Body of pancreas (tissue), 4 donors: ENCODE measurements around the gene MRPL17. TPM values are rescaled to one million over a fixed set of nuclear protein-coding genes. Genes with fewer than 3 reads are reported as not detected.
"Not testable (repeated sequence)": the region's sequence is repeated elsewhere in the genome, so short reads cannot be mapped to it uniquely, and the experiment has no call there.

ENCODE experiments used
- ATAC-seq: fragments of 150-250 bp; one replicate; pipeline ENCODE4 v1.9.1; 2016
- DNase-seq, 4 donors: peaks; one replicate each; pipeline ENCODE4 v3.0.0-alpha.2; 2019
- H3K27ac ChIP-seq, 4 donors: fragments of 200-600 bp; sonication (generic); 1 replicate in 3 of 4; 2 replicates in 1 of 4; pipeline versions ENCODE4 v1.5.1 to v1.6.1; 2016 to 2019; ENCODE audit warnings: mild to moderate bottlenecking in 1 of 4, mixed read lengths in 1 of 4, moderate library complexity in 1 of 4
- H3K27me3 ChIP-seq, 2 donors: fragments of 200-600 bp; sonication (generic); one replicate each; pipeline ENCODE4 v1.6.0; 2016; ENCODE audit warnings: mild to moderate bottlenecking in 1 of 2
- H3K36me3 ChIP-seq, 2 donors: fragments of 200-600 bp; sonication (generic); replicated peaks in 1 of 2; 2 replicates each; pipeline ENCODE4 v1.5.1; 2016; ENCODE audit warnings: low read depth in 2 of 2; ENCODE audit not compliant: insufficient read depth in 1 of 2
- H3K4me1 ChIP-seq: fragments of 200-600 bp; sonication (generic); one replicate; pipeline ENCODE4 v1.6.0; 2016
- H3K4me3 ChIP-seq, 2 donors: fragments of 200-600 bp; sonication (generic); 1 replicate in 1 of 2; 2 replicates in 1 of 2; pipeline ENCODE4 v1.5.1; 2016 to 2019
- H3K9me3 ChIP-seq, 3 donors: fragments of 200-600 bp; sonication (generic); 1 replicate in 2 of 3; 2 replicates in 1 of 3; pipeline ENCODE4 v1.5.1; 2016
- CTCF ChIP-seq, 7 experiments: fragments of 450-650 bp in 4 of 7; fragments of 200-600 bp in 3 of 7; sonication (generic) in 3 of 7; IDR thresholded peaks; one replicate each; pipeline ENCODE4 v1.5.1; 2016 to 2019; ENCODE audit warnings: antibody characterized with exemption in 7 of 7
- POLR2A ChIP-seq, 3 donors: fragments of 450-650 bp; IDR thresholded peaks; one replicate each; pipeline ENCODE4 v1.6.1; 2016; ENCODE audit warnings: antibody characterized with exemption in 3 of 3, mild to moderate bottlenecking in 2 of 3
- WGBS, 2 donors: methylation state at CpG; one replicate each; pipeline ENCODE4 v1.1.5; 2017; 5-methylcytosine and 5-hydroxymethylcytosine counted together
- intact Hi-C: fragments of 100-400 bp; cut with DNase I; formaldehyde crosslinking; loops from one replicate; pipeline ENCODE4 v1.15.1; 2023
- total RNA-seq, 2 donors: library from RNA; depleted of rRNA; stranded (reverse); fragments of >200 nt; gene quantifications; one replicate each; pipeline ENCODE4 v1.1.0, GENCODE V29; 2016

The MRPL17 gene
- total RNA-seq, 2 donors from 2014 or later, result 19.4 to 263 TPM

GRCh38 chr11:6693342-6694228, 10.4 kb upstream of the MRPL17 start:
- no peaks in the 10 kb centered on the region for H3K36me3 ChIP-seq
- H3K27me3 ChIP-seq, result no peaks in the 10 kb centered on the region
- ATAC-seq (no peak), DNase-seq (peak in 1 of 4 donors; percentile 27)
- TF ChIP-seq POLR2A (IDR thresholded peaks at IDR 0.05) (no peak), CTCF (IDR thresholded peaks at IDR 0.05) (no peak)
- H3K9me3 ChIP-seq, result no peaks in the 10 kb centered on the region
- H3K4me3 ChIP-seq, result no peak overlapping the region
- peaks cover 16% of the 10 kb centered on the region for H3K4me1 ChIP-seq
- peak overlapping the region in 2 of 4 donors; percentile 38 to 43 for H3K27ac ChIP-seq
- WGBS, 2 donors, result 89 to 100% methylated on average over 1 of the region's 1 CpG
- intact Hi-C loops, result no loop called here

GRCh38 chr11:6692128-6692527, 9.0 kb upstream of the MRPL17 start:
- H3K9me3 ChIP-seq, result no peaks in the 10 kb centered on the region
- peak overlapping the region in 2 of 4 donors; percentile 38 to 50 for H3K27ac ChIP-seq
- TF ChIP-seq CTCF (IDR thresholded peaks at IDR 0.05) (no peak), POLR2A (IDR thresholded peaks at IDR 0.05) (no peak)
- DNase-seq, result no peak
- H3K4me3 ChIP-seq, result no peak overlapping the region
- intact Hi-C loops, result no loop called here
- H3K4me1 ChIP-seq, result peaks cover 16% of the 10 kb centered on the region
- ATAC-seq, result no peak
- no peaks in the 10 kb centered on the region for H3K27me3 ChIP-seq
- H3K36me3 ChIP-seq, result no peaks in the 10 kb centered on the region

GRCh38 chr11:6690431-6691132, 7.4 kb upstream of the MRPL17 start:
- DNase-seq, H3K9me3 ChIP-seq, ATAC-seq, H3K27ac ChIP-seq, H3K4me3 ChIP-seq, H3K27me3 ChIP-seq, H3K36me3 ChIP-seq, intact Hi-C loops: not testable (repeated sequence)
- H3K4me1 ChIP-seq, result peaks cover 16% of the 10 kb centered on the region
- 71 to 81% methylated on average over 9 of the region's 11 CpGs for WGBS, 2 donors

- no peak for ATAC-seq
- intact Hi-C loops, result no loop called here
- Histone ChIP-seq H3K36me3 (no peaks in the 10 kb centered on the region), H3K27ac (no peak overlapping the region), H3K27me3 (no peaks in the 10 kb centered on the region), H3K4me1 (peaks cover 13% of the 10 kb centered on the region), H3K9me3 (no peaks in the 10 kb centered on the region), H3K4me3 (no peak overlapping the region)
- DNase-seq, result no peak
- TF ChIP-seq CTCF (IDR thresholded peaks at IDR 0.05) (no peak), POLR2A (IDR thresholded peaks at IDR 0.05) (no peak)
- WGBS, 2 donors, result 32 to 44% methylated on average over 4 of the region's 4 CpGs
These were observed 4.7 kb upstream of the MRPL17 start for GRCh38 chr11:6687876-6688275.

GRCh38 chr11:6686006-6686405, 2.9 kb upstream of the MRPL17 start:
- Histone ChIP-seq H3K27me3 (no peaks in the 10 kb centered on the region), H3K9me3 (no peaks in the 10 kb centered on the region), H3K27ac (no peak overlapping the region), H3K36me3 (no peaks in the 10 kb centered on the region), H3K4me1 (peaks cover 17% of the 10 kb centered on the region), H3K4me3 (no peak overlapping the region)
- ATAC-seq (no peak), DNase-seq (no peak)
- TF ChIP-seq CTCF (IDR thresholded peaks at IDR 0.05) (no peak), POLR2A (IDR thresholded peaks at IDR 0.05) (no peak)
- intact Hi-C loops, result no loop called here

GRCh38 chr11:6684068-6684467, 928 bp upstream of the MRPL17 start:
- H3K27ac ChIP-seq, result peak overlapping the region in 1 of 4 donors; percentile 91
- H3K4me3 ChIP-seq, intact Hi-C loops, H3K27me3 ChIP-seq, DNase-seq, H3K9me3 ChIP-seq, H3K36me3 ChIP-seq, ATAC-seq: not testable (repeated sequence)
- peaks cover 23% of the 10 kb centered on the region for H3K4me1 ChIP-seq
- WGBS, 2 donors, result 93% methylated on average over 13 to 14 of the region's 14 CpGs
